ENCODE data around the gene LRRC57.

LRRC57 gene

GRCh38 chr15:42490671-42491538 is 57.7 kb downstream of the LRRC57 start, which contains the start of gene ZNF106:
Gene ZNF106 (minus strand): TSS chr15:42491141. CDS start chr15:42472289, 18,852 bp downstream.
- DNase-seq = peak; percentile 59

GRCh38 chr15:42490291-42490670 is 58.3 kb downstream of the LRRC57 start:
- no peak for DNase-seq

Data from DMS79 (cell line).